ENCODE results near the gene GPSM3. TPM values are rescaled to one million over a fixed set of nuclear protein-coding genes. Genes with fewer than 3 reads are reported as not detected.

The GPSM3 gene
- total and polyA plus RNA-seq, 2 of the 13 experiments (the other 11 are each of a cell fraction or from before 2014, with no cell fraction given), result 0.18 to 6.2 TPM

- TF ChIP-seq NFAT5 (CRISPR knock-in tag; IDR thresholded peaks at IDR 0.05) (0 out of 2 replicates have a peak, but pooled peaks have one; percentile 48), ZNF567 (CRISPR knock-in tag; IDR thresholded peaks at IDR 0.05; ENCODE audit: borderline replicate concordance) (no peak; the same call in 1 of the 2 replicates), CENPBD1 (CRISPR knock-in tag; IDR thresholded peaks at IDR 0.05; ENCODE audit: borderline replicate concordance, low read depth) (no peak), EHMT2 (IDR thresholded peaks at IDR 0.05; ENCODE audit: borderline replicate concordance, low read depth, low read length) (no peak), SMARCE1 (IDR thresholded peaks at IDR 0.05; ENCODE audit: borderline replicate concordance) (no peak), ZNF329 (CRISPR knock-in tag; IDR thresholded peaks at IDR 0.05; ENCODE audit: low read depth) (no peak), ZNF549 (CRISPR knock-in tag; IDR thresholded peaks at IDR 0.05) (no peak), FOSL2 (CRISPR knock-in tag; IDR thresholded peaks at IDR 0.05) (no peak), ZNF572 (CRISPR knock-in tag; IDR thresholded peaks at IDR 0.05) (0 out of 2 replicates have a peak, but pooled peaks have one; percentile 1), SNRNP70 (IDR thresholded peaks at IDR 0.05; ENCODE audit: low read depth, low read length) (no peak), ATF7-NPFF (CRISPR knock-in tag; IDR thresholded peaks at IDR 0.05; ENCODE audit: low read depth) (no peak), ZBTB39 (CRISPR knock-in tag; IDR thresholded peaks at IDR 0.05) (0 out of 2 replicates have a peak, but pooled peaks have one; percentile 49), ZNF512 (CRISPR knock-in tag; IDR thresholded peaks at IDR 0.05) (no peak), ZNF225 (CRISPR knock-in tag; IDR thresholded peaks at IDR 0.05) (peak; percentile 18; the same call in 1 of the 2 replicates), TOE1 (CRISPR knock-in tag; IDR thresholded peaks at IDR 0.05) (no peak), MED8 (CRISPR knock-in tag; IDR thresholded peaks at IDR 0.05; ENCODE audit: insufficient replicate concordance) (no peak), HOXA9 (CRISPR knock-in tag; IDR thresholded peaks at IDR 0.05; ENCODE audit: borderline replicate concordance) (no peak; the same call in 1 of the 2 replicates), ZBTB21 (CRISPR knock-in tag; IDR thresholded peaks at IDR 0.05) (no peak), SRSF9 (IDR thresholded peaks at IDR 0.05; ENCODE audit: borderline replicate concordance, insufficient read depth, low read depth, low read length, poor library complexity, severe bottlenecking) (no peak), ZZZ3 (CRISPR knock-in tag; IDR thresholded peaks at IDR 0.05; ENCODE audit: borderline replicate concordance) (no peak)
Measured at GRCh38 chr6:32154514-32155161, 37.8 kb downstream of the GPSM3 start (continued).
